Nephron progenitor cell (in vitro differentiated cells): ENCODE results near the gene PRR18.

Experiments
- DNase-seq: peaks from one replicate; pipeline ENCODE4 v3.0.0; 2021
- H3K27ac Mint-ChIP-seq: 2 replicates; pipeline ENCODE4 v1.8.0; 2021; ENCODE audit warnings: mild to moderate bottlenecking, moderate library complexity, mixed read lengths
- H3K27me3 Mint-ChIP-seq: 2 replicates; pipeline ENCODE4 v1.8.0; 2021; ENCODE audit warnings: mild to moderate bottlenecking, low read depth, mixed read lengths; ENCODE audit not compliant: poor library complexity
- H3K36me3 Mint-ChIP-seq: 2 replicates; pipeline ENCODE4 v1.8.0; 2021; ENCODE audit warnings: low read depth, mixed read lengths
- H3K4me1 Mint-ChIP-seq: 2 replicates; pipeline ENCODE4 v1.8.0; 2021; ENCODE audit warnings: mixed read lengths
- H3K4me3 Mint-ChIP-seq: 2 replicates; pipeline ENCODE4 v1.8.0; 2021; ENCODE audit warnings: mild to moderate bottlenecking, moderate library complexity, mixed read lengths
- H3K9me3 Mint-ChIP-seq: 2 replicates; pipeline ENCODE4 v1.8.0; 2021; ENCODE audit warnings: mild to moderate bottlenecking, moderate library complexity, mixed read lengths
- TF ChIP-seq, protein P1 (sequence below): fragments of 200-600 bp; sonication (generic); IDR thresholded peaks from 2 replicates; pipeline ENCODE4 v1.5.0; 2021; ENCODE audit warnings: antibody characterized with exemption

The PRR18 gene

DNA sequence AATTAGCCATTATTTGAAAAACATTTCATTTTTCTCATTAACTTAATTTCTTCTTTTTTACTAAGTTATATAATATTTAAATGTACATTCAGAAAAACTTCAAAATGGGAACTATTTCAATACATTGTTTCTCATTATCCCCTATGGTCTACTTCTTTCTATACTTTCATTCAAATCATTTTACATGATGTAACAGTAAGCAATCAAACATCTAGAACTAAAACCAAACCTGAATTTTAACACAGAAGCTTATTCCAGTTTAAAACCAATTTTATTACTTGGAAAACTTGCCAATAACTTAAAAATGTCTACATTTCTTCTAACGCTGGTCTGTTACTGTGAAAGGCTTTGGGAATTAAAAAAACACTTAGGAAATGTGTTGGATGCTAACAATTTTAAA lies 4.6 kb upstream of the PRR18 start:
- no peak for DNase-seq
- no peak overlapping the region for H3K27ac Mint-ChIP-seq
- H3K4me3 Mint-ChIP-seq: no peak overlapping the region

DNA sequence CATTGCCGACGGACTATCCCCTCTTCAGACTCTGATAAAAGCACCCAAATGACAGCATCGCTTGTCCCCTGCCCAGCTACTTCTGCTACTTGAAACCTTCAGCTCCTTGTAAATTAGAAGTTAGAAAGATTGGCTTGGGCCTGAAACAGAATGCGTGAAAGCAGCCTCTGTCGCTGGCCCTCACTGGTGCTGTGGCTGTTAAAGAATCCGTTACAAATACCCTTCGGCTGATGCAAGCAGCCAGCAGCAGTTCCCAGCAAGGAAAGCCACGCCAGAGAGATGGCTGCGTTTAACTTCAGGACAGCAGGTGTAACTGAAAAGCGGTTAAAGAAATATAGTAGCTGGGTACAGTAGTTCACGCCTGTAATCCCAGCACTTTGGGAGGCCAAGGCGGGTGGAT lies 2.4 kb upstream of the PRR18 start:
- TF ChIP-seq, protein P1, sequence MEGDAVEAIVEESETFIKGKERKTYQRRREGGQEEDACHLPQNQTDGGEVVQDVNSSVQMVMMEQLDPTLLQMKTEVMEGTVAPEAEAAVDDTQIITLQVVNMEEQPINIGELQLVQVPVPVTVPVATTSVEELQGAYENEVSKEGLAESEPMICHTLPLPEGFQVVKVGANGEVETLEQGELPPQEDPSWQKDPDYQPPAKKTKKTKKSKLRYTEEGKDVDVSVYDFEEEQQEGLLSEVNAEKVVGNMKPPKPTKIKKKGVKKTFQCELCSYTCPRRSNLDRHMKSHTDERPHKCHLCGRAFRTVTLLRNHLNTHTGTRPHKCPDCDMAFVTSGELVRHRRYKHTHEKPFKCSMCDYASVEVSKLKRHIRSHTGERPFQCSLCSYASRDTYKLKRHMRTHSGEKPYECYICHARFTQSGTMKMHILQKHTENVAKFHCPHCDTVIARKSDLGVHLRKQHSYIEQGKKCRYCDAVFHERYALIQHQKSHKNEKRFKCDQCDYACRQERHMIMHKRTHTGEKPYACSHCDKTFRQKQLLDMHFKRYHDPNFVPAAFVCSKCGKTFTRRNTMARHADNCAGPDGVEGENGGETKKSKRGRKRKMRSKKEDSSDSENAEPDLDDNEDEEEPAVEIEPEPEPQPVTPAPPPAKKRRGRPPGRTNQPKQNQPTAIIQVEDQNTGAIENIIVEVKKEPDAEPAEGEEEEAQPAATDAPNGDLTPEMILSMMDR: no peak
- H3K4me1 Mint-ChIP-seq: no peaks in the 10 kb centered on the region
- no peak overlapping the region for H3K27ac Mint-ChIP-seq
- no peaks in the 10 kb centered on the region for H3K9me3 Mint-ChIP-seq
- H3K36me3 Mint-ChIP-seq: no peaks in the 10 kb centered on the region
- no peak overlapping the region for H3K4me3 Mint-ChIP-seq
- no peak for DNase-seq
- peaks cover 64% of the 10 kb centered on the region for H3K27me3 Mint-ChIP-seq

More for the DNA sequence above, 4.6 kb upstream of the PRR18 start:
- Mint-ChIP-seq H3K36me3 (no peaks in the 10 kb centered on the region), H3K27me3 (peaks cover 46% of the 10 kb centered on the region), H3K9me3 (no peaks in the 10 kb centered on the region), H3K4me1 (peaks cover under 1% of the 10 kb centered on the region)
- TF ChIP-seq, protein P1: no peak

DNA sequence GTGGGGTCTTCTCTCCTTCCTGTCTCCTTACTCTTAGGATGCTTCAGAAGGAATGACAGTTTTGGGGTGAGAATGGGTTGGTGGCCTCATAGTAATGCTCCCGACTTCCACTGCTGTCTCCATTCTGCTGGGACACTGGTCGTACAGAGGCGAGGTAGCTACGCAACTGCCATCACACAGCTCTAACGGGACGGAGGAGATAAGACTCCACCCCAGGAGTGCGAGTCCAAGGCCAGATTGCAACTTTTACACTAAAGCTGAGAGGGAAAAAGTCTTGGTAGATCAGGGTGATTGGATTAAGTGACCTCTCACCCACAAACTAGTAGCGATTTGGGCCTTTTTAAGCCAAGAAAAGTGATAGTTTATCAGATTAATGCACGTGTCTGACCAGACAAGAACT lies 1.8 kb upstream of the PRR18 start:
- H3K4me1 Mint-ChIP-seq: no peaks in the 10 kb centered on the region
- peaks cover 70% of the 10 kb centered on the region for H3K27me3 Mint-ChIP-seq
- DNase-seq: no peak
- H3K36me3 Mint-ChIP-seq: no peaks in the 10 kb centered on the region
- peak overlapping the region; percentile 20 for H3K4me3 Mint-ChIP-seq
- no peak overlapping the region for H3K27ac Mint-ChIP-seq
- TF ChIP-seq, protein P1: no peak
- no peaks in the 10 kb centered on the region for H3K9me3 Mint-ChIP-seq

DNA sequence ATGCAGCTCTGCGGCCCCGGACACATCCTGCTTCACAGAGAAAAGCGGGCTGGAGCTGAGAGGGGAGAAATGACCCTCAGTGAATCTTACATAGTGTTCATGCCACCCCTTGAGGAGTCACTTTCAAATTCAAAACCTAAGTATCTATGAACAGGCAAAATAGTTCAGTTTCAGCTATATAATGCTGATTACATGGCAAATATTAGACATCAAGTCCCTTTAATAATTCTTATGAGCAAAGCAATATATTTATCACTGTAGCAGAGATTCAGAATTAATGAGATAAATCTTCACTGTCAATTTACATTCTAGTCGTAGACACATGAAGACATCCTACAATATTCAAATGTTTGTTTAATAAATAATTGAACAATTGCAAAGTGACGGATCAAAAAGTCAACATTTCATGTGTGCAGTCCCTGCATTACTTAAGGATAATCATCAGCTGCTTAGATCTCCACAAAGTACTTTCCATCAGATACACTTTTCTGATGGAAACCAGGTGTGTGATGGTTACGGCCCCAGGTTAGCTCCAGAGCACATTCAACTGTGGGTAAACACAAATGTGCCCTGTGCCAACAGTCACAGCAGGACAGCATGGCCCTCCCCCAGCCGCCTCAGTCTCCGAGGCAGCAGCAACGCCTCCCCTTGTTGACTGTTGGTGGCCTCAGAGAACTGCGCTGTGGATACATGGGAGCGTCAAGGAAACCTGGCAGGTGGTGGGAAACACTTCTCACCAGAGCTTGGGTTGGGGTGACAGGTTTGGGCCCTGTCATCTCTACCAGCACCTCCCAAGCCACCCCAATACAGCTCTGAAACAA lies 787 bp upstream of the PRR18 start:
- Mint-ChIP-seq H3K27ac (no peak overlapping the region), H3K36me3 (no peaks in the 10 kb centered on the region), H3K4me3 (peak overlapping the region; percentile 61), H3K9me3 (no peaks in the 10 kb centered on the region), H3K4me1 (no peaks in the 10 kb centered on the region), H3K27me3 (peaks cover 79% of the 10 kb centered on the region)
- DNase-seq: no peak
- TF ChIP-seq, protein P1: no peak

DNA sequence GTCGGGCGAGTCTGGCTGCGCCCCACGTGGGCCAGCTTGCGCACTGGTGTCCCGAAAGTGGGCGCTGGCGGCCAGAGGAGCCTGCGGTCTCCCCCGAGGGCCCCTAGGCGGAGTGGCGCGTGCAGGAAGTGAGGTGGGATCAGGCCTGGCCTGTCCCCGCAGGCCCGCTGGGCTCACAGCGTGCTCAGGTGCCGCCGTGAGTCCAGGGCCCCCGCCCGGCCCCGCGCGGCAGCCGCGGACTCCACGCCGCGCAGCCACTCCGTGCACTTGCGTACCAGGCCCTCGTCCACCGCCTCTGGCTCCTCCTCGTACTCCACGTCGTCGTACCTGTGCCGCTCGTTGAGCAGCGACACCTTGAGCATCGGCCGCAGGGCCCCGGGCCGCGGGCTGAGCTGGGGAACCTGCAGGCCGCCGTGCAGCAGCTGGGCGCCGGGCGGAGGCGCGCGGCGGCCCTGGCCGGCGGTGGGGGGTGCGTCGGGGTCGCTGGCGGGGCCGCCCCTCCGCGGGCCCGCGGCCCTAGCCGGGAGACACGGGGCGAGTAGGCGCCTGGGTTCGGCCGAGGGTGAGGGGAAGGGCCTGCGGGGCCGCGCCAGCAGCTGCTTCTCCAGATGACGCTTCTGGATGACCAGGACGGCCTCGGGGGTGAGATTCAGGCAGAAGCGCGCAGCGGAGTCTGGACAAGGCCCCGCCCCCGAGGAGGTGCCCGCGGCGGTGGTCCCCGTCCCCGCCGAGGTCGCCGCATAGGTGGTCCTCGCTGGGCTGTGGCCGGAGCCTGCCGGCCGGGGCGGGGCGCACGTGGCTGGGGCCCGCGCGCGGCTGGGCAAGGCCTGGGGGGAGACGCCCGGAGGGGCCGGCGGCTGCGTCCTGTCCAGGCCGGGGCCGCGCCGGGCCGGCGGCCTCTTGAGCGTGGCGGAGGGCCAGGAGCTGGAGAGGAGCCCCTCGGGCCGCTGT lies 835 bp downstream of the PRR18 start:
- H3K36me3 Mint-ChIP-seq: no peaks in the 10 kb centered on the region
- H3K9me3 Mint-ChIP-seq: no peaks in the 10 kb centered on the region
- peak; percentile 80 for DNase-seq
- no peak overlapping the region for H3K27ac Mint-ChIP-seq
- H3K4me1 Mint-ChIP-seq: no peaks in the 10 kb centered on the region
- peaks cover 88% of the 10 kb centered on the region for H3K27me3 Mint-ChIP-seq
- TF ChIP-seq, protein P1: no peak
- H3K4me3 Mint-ChIP-seq: peak overlapping the region; percentile 32
